SW480 (cell line): ENCODE measurements around the gene CNOT6.
"Not testable (repeated sequence)": the region's sequence is repeated elsewhere in the genome, so short reads cannot be mapped to it uniquely, and the experiment has no call there.

Experiments
- DNase-seq: peaks from one replicate; pipeline ENCODE4 v3.0.0-alpha.2; 2016; ENCODE audit warnings: low spot score

CNOT6 gene

DNA sequence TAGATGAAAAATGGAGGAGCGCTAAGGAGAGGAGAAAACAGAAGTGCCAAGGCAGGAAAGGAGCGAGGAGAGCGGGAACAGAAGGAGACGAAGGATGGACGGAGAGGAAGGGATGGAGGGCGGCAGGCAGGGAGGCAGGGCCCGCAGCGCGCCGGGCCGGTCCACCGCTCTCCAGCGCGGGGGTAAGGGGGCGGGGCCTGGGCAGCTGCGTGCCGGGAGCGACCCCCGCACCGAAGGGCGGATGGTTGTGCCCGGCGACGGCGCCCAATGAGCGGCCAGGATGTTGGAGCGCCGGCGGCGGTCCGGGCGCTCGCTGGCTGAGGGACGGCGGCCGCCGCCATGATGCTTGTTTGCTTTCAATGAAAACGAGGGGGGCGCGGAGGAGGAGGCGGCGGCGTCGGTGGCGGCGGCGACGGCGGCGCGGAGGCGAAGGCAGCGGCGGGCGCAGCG lies at the start of gene CNOT6:
CNOT6 (plus strand) TSS at position 320 of the 450 bp plus-strand sequence. CDS start 34,898 bp downstream, outside the sequence.
- DNase-seq, result peak; percentile 90

- DNase-seq, result no peak
Measured at GRCh38 chr5:180454752-180455151, 39.4 kb upstream of the CNOT6 start.

- peak; percentile 18 for DNase-seq
Measured at GRCh38 chr5:180455872-180456271, 38.3 kb upstream of the CNOT6 start.

GRCh38 chr5:180456792-180457191 lies 37.4 kb upstream of the CNOT6 start:
- no peak for DNase-seq

- DNase-seq, result not testable (repeated sequence)
Measured at GRCh38 chr5:180458852-180459673, 35.1 kb upstream of the CNOT6 start.

GRCh38 chr5:180459674-180460142 lies 34.5 kb upstream of the CNOT6 start:
- not testable (repeated sequence) for DNase-seq

GRCh38 chr5:180460834-180461233 lies 33.3 kb upstream of the CNOT6 start:
- DNase-seq, result no peak

GRCh38 chr5:180461303-180461702 lies 32.9 kb upstream of the CNOT6 start:
- DNase-seq, result no peak

GRCh38 chr5:180463216-180463900 lies 30.8 kb upstream of the CNOT6 start:
- DNase-seq, result no peak

GRCh38 chr5:180463916-180464602 lies 30.1 kb upstream of the CNOT6 start:
- no peak for DNase-seq

GRCh38 chr5:180464603-180464970 lies 29.6 kb upstream of the CNOT6 start:
- no peak for DNase-seq

GRCh38 chr5:180465052-180465451 lies 29.1 kb upstream of the CNOT6 start:
- DNase-seq, result not testable (repeated sequence)

- no peak for DNase-seq
Measured at GRCh38 chr5:180466316-180466715, 27.9 kb upstream of the CNOT6 start.

- DNase-seq, result peak; percentile 61
Measured at GRCh38 chr5:180467028-180467975, 26.9 kb upstream of the CNOT6 start.

DNA sequence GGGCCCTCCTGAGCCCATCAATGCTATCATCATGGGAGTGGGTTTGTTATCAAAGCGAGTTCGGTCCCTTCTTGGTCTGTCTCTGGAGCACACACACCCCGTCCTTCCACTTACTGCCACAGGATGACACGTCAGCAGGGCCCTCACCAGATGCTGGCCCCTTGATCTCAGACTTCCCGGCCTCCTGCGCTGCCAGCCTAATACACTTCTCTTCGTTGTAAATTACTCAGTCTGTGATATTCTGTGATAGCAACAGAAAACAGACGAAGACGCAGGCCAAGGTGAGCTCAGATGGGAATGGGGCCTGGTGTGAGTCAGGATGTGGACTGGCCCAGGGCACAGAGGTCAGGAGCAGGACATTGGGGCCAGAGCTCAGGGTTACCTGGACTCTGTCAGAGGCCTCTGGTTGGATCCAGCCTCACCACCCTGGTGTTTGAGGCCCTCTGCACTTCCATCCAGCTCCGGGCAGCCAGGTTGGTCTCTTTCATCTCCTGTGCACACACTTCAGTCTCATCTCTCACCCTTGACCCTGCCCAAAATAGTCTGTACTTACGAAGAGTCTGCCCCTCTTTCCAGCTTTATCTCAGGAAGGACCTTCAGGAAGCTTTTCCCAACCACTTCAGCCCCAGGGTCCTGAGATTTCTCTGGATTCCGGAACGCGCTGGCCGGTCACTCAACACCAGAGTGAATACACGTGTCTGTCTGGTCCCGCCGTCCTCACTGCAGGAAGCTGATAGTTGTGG lies 26.0 kb upstream of the CNOT6 start:
- no peak for DNase-seq

- no peak for DNase-seq
Measured at GRCh38 chr5:180468732-180469585, 25.2 kb upstream of the CNOT6 start.

GRCh38 chr5:180469586-180469865 lies 24.7 kb upstream of the CNOT6 start:
- DNase-seq, result no peak

DNA sequence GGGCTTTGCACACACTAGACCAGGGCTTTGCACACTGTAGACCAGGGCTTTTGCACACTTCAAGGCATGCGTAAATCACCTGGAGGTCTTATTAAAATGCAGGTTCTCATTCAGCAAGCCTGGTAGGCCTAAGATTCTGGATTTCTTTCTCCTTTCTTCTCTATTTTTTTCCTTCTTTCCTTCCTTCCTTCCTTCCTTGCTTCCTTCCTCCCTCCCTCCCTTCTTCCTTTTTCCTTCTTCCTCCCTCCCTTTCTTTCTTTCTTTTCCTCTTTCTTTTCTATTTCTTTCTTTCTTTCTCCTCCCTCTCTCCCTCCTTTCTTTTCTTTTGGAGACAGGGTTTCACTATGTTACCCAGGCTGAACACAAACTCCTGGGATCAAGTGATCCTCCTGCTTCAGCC lies 24.3 kb upstream of the CNOT6 start:
- no peak for DNase-seq

- no peak for DNase-seq
Measured at GRCh38 chr5:180470361-180470760, 23.8 kb upstream of the CNOT6 start.
